Right atrium auricular region (tissue), 2 donors: Measurements from ENCODE around the gene DUSP21. TPM values are rescaled to one million over a fixed set of nuclear protein-coding genes. Genes with fewer than 3 reads are reported as not detected.

ENCODE experiments used
- DNase-seq: peaks from one replicate; pipeline ENCODE4 v3.0.0-alpha.2; 2019; ENCODE audit warnings: low spot score
- H3K27ac ChIP-seq, 2 donors: fragments of 200-600 bp; sonication (generic); 1 replicate in 1 of 2; 2 replicates in 1 of 2; pipeline ENCODE4 v1.5.1; 2016 to 2019
- H3K27me3 ChIP-seq, 2 donors: fragments of 200-600 bp; sonication (generic); one replicate each; pipeline versions ENCODE4 v1.5.1 to v1.6.0; 2017 to 2019
- H3K36me3 ChIP-seq: fragments of 200-600 bp; sonication (generic); one replicate; pipeline ENCODE4 v1.5.1; 2016
- H3K4me1 ChIP-seq, 2 donors: fragments of 200-600 bp; sonication (generic); one replicate each; pipeline versions ENCODE4 v1.5.1 to v1.6.0; 2017 to 2019
- H3K4me3 ChIP-seq, 2 donors: fragments of 200-600 bp; sonication (generic); 1 replicate in 1 of 2; 2 replicates in 1 of 2; pipeline ENCODE4 v1.5.1; 2017 to 2019; ENCODE audit warnings: mild to moderate bottlenecking in 1 of 2, moderate library complexity in 1 of 2
- H3K9me3 ChIP-seq, 2 donors: fragments of 200-600 bp; sonication (generic); one replicate each; pipeline ENCODE4 v1.5.1; 2019
- CTCF ChIP-seq, 2 donors: fragments of 200-600 bp; sonication (generic); IDR thresholded peaks; one replicate each; pipeline ENCODE4 v1.5.1; 2019; ENCODE audit warnings: antibody characterized with exemption in 2 of 2
- total RNA-seq, 2 donors: library from RNA; depleted of rRNA; stranded (reverse); fragments of >200 nt; gene quantifications; one replicate each; pipeline ENCODE4 v1.1.0, GENCODE V29; 2016

DUSP21 gene
- total RNA-seq = not detected

- no peaks in the 10 kb centered on the region for H3K9me3 ChIP-seq
- no peak within 1 kb of the TSS for H3K27ac ChIP-seq
- H3K4me1 ChIP-seq = no peaks in the 10 kb centered on the region
- TF ChIP-seq CTCF (IDR thresholded peaks at IDR 0.05) = no peak
- H3K36me3 ChIP-seq = no peaks in the 10 kb centered on the region
- H3K27me3 ChIP-seq = no peaks in the 10 kb centered on the region
- no peak for DNase-seq
- H3K4me3 ChIP-seq = no peak within 1 kb of the TSS
Measured at GRCh38 chrX:44843753-44844152, at the start of gene DUSP21. TSS of gene DUSP21 (plus strand) at chrX:44844021. CDS start at chrX:44844133, 112 bp downstream.

- no peak for TF ChIP-seq CTCF (IDR thresholded peaks at IDR 0.05)
- Histone ChIP-seq H3K9me3 (no peaks in the 10 kb centered on the region), H3K36me3 (no peaks in the 10 kb centered on the region), H3K27me3 (no peaks in the 10 kb centered on the region), H3K4me1 (no peaks in the 10 kb centered on the region), H3K27ac (no peak overlapping the region), H3K4me3 (no peak overlapping the region)
- no peak for DNase-seq
Measured at GRCh38 chrX:44795945-44796450, 47.8 kb upstream of the DUSP21 start.

- no peaks in the 10 kb centered on the region for H3K9me3 ChIP-seq
Measured at GRCh38 chrX:44802613-44803012, 41.2 kb upstream of the DUSP21 start.

GRCh38 chrX:44815681-44816080 is 28.1 kb upstream of the DUSP21 start:
- Histone ChIP-seq H3K4me1 (no peaks in the 10 kb centered on the region), H3K9me3 (peaks cover 0 to 4% of the 10 kb centered on the region in 2 donors), H3K4me3 (no peak overlapping the region), H3K27me3 (no peaks in the 10 kb centered on the region), H3K27ac (no peak overlapping the region), H3K36me3 (no peaks in the 10 kb centered on the region)
- DNase-seq = no peak
- no peak for TF ChIP-seq CTCF (IDR thresholded peaks at IDR 0.05)

More at GRCh38 chrX:44802613-44803012, 41.2 kb upstream of the DUSP21 start:
- no peak overlapping the region for H3K4me3 ChIP-seq
- no peak overlapping the region for H3K27ac ChIP-seq
- no peak for TF ChIP-seq CTCF (IDR thresholded peaks at IDR 0.05)
- no peaks in the 10 kb centered on the region for H3K36me3 ChIP-seq
- DNase-seq = no peak
- H3K27me3 ChIP-seq = no peaks in the 10 kb centered on the region
- H3K4me1 ChIP-seq = no peaks in the 10 kb centered on the region

- TF ChIP-seq CTCF (IDR thresholded peaks at IDR 0.05) = no peak
- Histone ChIP-seq H3K36me3 (no peaks in the 10 kb centered on the region), H3K4me3 (no peak overlapping the region), H3K9me3 (peaks cover 0 to 4% of the 10 kb centered on the region in 2 donors), H3K4me1 (no peaks in the 10 kb centered on the region), H3K27me3 (no peaks in the 10 kb centered on the region), H3K27ac (no peak overlapping the region)
- DNase-seq = no peak
Measured at GRCh38 chrX:44816367-44816766, 27.5 kb upstream of the DUSP21 start.

- Histone ChIP-seq H3K9me3 (peaks cover 0 to 4% of the 10 kb centered on the region in 2 donors), H3K4me3 (no peak overlapping the region), H3K27ac (no peak overlapping the region), H3K36me3 (no peaks in the 10 kb centered on the region), H3K27me3 (no peaks in the 10 kb centered on the region), H3K4me1 (no peaks in the 10 kb centered on the region)
- DNase-seq = no peak
- TF ChIP-seq CTCF (IDR thresholded peaks at IDR 0.05) = no peak
Measured at GRCh38 chrX:44817029-44817428, 26.8 kb upstream of the DUSP21 start.
